Kidney tubule cell (primary cell): ENCODE measurements around the gene LIME1.
"Not testable (repeated sequence)": the region's sequence is repeated elsewhere in the genome, so short reads cannot be mapped to it uniquely, and the experiment has no call there.

Source experiments
- DNase-seq: peaks from one replicate; pipeline ENCODE4 v3.0.0-alpha.2; 2018; ENCODE audit warnings: low spot score

LIME1 gene

DNA sequence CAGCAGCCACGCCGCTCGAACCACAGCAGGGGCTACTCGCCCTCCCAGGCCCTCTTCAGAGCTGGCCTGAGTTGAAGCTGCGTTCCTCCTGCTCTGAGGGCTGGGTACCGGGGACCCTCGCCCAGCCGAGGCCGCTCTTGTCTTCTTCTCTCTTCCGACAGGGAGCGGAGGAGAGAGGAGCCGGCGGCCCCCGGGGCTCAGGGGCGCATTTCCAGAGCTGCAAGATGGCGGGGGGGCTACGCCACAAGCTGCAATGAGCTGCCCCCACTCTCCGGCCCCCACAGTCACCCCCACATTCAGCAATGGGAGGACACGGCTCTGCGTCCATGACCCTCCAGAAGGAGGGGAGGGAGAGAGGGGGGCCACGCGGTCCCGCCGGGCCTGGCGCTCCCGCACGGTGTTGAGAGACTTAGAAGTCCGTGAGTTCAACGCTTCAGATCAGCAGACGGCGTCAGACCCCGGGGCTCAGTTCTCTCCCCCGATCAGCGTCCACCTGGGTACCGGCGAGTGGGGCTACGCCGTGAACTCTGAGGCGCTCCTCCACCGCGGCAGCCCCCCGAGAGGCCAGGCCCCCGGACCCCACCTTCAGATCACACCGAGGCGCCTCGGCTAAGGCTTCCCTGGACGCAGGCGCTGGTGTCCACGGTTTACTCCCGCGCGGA, 34.7 kb downstream of the LIME1 start:
- no peak for DNase-seq

DNA sequence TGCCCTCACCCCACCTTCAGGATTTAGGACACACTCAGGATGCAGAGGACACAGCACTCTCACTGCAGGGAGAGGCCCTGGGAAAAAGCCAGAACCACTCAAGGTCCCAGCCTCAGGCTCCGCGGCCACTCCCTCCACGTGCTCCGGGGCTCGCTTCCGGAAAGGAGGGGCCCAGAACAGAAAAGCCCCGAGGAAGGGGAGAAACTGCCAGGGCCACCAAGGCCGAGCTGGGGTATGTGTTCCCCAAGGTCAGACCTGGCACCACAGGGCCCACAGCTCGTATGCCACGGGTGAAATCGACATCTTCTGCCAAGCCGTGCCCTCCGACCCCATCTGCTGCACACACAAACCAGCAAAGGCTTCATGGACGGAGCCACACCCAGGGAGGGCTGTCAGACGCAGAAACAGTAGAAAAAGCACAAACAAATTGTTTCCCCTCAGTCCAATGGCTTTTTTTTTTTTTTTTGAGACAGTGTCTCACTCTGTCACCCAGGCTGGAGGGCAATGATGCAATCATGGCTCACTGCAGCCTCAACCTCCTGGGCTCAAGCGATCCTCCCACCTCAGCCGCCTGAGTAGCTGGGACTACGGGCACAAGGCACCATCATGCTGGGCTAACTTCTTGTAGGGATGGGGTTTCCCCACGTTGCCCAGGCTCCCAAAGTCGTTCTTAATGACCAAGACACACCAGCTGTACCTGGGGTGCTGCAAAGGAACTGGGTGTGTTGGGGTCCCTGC, 36.5 kb downstream of the LIME1 start:
- DNase-seq: no peak

DNA sequence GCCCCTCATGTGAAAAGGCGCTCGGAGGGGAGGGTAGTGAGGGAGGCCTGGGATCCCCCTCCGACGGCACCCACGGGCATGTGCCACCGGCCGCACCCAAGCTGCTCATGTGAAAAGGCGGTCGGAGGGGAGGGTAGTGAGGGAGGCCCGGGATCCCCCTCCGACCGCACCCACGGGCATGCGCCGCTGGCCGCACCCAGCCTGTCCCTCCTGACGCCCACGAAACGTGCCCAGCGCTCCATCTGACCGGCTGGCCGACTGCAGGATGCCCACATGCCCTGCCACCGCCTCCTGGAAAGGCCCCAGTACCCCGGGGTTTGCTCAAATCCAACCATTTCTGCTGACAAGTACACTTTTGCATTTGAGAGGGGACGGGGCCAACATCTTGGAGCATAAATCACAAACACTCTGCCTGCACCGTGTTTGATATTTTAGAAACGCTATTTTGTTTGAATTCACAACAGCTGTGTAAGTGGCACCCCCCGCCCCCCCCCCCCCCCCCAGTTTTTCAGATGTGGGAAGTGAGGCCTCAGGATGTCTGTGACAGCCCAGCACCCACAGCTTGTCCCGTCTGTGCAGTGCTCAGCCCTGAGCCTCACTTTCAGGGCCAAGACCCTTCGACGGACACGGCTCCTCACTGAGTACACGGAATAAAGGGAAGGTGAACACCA, 37.2 kb downstream of the LIME1 start:
- DNase-seq: no peak

DNA sequence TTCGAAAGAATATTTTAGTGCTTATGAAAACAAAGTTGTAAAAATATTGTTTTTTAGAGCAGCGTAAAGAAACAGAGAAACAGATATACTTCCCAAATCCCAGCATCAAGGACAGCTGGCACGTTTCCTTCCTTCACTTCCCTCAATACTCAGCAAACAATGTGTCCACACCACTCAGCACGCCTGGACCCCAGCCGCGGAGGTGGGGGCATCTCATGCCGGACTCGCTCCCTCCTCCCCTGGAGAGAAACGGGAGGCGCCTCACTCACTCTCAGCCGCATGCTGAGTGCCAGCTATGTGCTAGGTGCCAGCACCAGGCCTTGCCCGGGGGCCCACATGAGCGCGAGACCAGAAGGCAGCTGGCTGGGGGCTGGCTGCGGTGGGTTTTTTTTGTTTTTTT, 37.8 kb downstream of the LIME1 start:
- no peak for DNase-seq

DNA sequence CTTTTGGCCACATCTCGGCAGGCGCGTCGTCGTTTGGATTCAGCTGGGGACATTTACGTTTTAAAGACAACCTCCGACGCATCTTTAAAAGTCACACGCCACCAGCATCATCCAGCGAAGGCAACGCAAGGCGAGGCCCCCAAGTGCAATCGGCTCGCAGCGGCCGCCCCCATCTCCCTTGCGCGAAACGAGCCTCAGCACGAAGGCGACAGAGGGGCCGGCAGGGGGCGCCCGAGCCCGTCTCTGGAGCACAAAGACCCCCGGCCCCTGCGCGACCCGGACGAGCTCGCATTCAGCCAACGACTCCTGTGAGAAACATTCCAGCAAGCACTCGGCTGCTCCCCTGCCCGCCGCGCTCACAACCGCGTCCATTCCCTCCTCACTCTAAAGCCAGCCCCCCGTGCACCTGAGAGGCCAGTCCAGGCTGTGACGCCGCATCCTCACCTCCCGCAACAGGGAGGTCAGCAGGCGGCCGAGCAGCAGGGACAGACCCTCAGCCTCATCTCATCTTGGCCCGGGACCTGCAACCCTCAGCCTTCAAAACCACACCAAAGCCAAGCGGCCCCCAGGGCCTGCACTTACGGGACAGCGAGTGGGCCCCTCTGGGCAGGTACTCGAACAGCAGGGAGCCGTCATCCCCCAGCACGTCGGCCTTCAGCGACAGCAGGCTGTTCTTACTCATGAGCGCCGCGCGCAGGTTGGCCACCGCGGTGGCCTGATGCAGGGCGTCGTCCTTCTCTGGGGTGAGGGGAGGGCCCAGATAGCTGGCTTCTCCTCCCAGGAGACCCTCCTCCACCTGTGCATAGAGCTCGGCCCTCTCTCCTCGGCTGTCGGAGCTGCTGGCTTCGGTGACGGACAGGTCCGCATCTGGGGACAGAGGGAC, 38.9 kb downstream of the LIME1 start:
- peak; percentile 6 for DNase-seq

DNA sequence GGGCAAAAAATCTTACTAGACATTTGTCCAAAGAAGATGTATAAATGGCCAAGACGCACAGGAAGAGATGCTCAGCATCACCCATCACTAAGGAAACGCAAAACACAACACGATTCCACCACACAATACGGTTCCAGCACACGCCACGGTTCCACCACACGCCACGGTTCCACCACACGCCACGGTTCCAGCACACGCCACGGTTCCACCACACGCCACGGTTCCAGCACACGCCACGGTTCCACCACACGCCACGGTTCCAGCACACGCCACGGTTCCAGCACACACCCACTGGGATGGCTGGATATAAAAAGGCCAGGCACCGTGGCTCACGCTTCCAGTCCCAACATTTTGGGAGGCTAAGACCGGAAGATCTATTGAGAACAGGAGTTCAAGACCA, 40.4 kb downstream of the LIME1 start:
- DNase-seq: not testable (repeated sequence)

DNA sequence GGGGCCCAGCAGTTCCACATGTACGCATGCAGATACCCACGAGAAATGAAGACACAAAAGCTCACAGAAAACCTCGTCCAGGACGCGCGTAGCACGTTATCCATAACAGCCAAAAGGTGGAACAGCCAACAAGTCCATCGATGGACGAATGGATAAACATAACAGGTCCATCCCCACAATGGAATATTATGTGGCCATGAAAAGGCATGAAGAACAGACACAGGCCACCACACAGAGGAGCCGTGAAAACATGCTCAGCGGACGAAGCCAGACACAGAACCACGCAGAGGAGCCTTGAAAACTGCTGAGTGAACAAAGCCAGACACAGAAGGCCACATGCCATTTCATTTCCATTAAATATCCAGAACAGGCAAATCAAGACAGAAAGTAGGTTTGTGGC, 41.1 kb downstream of the LIME1 start:
- no peak for DNase-seq

DNA sequence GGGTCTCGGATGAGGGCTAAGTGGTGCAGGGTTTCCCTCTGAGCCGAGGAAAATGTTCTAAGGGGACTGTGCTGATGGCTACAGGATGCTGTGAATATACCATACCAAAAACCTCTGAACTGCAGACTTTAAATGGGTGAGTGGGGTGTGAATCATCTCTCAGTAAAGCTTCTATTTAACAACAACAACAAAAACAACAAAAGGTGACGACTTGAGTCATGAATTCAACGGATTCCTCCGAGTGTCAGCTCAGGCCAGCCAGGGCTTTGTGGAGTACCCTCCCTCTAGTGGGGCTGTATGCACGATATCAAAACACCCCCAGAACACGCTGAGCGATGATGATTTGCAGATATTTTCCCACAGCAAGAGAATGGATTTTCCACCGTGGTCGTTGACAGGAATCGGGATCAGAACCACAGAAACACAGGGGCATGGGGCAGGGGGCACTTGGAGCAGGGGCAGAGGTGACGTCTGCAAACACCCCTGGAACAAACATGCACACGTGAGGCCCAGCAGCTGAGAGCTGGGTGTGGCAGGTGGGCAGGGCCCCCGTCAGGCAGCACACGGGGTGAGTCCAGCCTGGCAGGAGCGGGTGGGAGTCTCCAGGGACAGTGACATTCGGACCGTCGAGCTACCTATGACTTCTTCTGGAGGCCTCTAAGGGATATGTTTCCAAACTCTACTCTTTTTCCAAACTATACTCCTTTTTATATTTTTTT, 41.7 kb downstream of the LIME1 start:
- DNase-seq: no peak

DNA sequence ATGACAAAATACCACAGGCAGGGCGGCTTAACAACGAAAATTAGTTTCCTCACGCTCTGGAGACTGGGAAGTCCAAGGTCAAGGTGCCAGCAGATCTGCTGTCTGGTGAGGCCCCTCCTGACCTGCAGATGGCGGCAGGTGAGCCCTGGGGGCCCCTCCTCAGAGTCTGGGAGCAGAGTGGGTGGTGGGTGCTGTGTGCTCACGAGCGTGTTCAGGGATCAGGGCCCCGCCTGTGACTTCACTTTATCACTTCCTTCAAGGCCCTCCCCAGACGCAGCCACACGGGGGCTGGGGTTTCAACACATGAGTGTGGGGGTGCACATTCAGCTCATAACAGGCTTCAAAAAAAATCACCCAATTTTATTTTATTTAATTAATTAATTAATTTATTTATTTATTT, 42.4 kb downstream of the LIME1 start:
- no peak for DNase-seq

DNA sequence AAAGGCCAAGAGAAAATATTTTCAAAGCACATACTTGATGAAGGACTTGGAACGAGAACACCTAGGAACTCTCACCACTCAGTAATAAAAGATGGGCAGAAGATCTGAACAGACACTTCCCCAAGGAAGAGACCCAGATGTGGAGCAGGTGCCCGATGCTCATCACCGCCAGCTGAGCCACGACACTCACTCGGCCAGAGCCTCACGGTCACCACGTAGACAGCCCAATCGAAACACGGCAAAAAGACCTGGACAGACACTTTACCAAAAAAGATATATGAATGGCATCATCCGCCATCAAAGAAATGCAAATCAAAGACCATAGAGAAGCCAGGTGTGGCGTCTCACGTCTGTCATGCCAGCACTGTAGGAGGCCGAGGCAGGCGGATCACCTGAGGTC, 44.7 kb downstream of the LIME1 start:
- no peak for DNase-seq

DNA sequence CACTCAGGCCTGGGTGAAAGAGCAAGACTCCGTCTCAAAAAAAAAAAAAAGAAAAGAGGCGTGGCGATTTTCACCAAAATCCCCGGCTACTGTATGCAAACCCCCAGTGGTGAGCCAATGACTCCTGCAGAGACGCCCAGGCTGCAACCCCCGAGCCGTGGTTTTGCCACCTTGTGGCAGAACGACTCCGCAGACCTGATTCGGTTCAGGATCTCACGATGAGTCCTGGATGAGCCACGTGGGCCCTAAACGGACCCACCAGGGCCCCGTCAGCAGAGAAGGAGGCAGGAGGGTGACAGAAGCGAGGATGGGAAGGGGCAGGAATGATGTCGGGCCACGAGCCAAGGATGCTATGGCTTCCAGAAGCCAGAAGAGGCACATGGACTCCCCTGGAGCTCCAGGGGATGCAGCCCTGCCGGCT, 45.6 kb downstream of the LIME1 start:
- no peak for DNase-seq

DNA sequence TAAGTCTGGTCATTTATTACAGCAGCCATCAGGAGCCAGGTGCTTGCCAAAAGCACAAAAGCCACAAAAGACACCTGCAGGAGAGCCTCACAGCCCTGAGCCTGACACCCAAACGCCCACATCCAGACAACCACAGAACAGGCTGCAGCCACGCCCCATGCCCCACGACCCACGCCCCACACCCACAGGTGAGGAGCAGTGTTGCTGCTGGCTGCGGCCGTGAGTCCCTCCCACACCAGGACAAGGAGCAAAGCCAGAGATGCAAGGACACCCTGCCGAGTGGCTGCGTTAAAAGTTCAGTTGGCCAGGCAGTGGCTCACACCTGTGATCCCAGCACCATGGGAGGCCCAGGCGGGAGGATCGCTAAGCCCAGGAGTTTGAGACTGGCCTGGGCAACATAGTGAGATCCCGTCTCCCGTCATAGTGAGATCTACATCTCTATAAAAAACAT, 46.1 kb downstream of the LIME1 start:
- no peak for DNase-seq

DNA sequence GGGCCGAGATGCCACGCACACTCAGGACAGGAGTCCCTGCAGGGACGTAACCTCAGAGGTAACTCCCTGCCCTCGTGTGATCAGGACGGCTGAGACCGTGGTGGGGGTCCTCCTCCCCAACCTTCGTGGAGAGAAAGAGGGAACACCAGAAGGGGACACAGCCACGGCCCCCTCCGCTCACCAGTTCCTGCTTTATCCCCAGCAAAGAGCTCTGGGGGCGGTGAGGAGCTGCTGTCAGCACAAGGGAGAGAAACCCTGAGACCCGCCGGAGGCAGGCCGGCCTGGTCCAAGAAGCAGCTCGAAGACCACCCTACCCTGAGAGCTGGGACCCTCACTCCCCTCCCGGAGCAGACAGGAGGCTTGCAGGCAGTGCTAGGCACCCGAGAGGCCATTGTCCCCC, 47.5 kb downstream of the LIME1 start:
- no peak for DNase-seq

DNA sequence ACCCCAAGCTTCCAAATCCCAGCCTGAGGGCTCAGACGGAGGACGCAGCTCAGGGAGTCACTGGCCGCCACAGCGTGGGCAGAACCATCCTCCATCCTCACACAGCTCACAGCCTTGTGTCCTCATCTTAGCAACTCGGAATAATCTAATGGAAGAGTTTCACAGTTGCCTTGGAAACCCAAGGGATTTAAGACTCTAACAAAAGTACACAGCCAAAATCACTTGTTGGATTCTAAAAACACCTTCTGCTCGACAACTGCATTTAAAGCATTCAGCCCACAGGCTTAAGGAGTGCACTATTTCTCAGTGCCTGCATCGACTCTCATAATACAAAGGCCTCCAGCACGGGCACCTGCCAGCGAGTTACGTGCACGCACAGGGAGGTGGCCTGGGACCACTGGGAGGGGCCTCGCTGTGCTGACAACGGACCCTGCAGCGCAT, 49.2 kb downstream of the LIME1 start:
- no peak for DNase-seq

DNA sequence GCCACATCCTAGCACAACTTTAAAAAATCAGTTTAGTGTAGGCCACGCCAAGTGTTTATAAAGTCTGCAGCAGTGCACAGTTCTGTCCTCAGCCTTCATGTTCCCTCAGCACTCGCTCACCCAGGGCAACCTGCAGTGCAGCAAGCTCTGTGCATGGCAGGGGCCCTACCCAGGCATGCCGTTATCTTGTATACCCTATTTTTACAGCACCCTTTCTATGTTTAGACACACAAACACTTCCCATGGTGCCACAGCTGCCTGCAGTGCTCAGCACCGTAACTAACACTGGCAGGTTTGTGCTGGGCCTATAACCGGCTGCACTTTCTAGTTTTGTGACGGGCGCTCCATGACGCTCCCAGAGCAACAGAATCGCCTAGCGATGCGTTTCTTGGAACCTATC, 50.8 kb downstream of the LIME1 start:
- no peak for DNase-seq

DNA sequence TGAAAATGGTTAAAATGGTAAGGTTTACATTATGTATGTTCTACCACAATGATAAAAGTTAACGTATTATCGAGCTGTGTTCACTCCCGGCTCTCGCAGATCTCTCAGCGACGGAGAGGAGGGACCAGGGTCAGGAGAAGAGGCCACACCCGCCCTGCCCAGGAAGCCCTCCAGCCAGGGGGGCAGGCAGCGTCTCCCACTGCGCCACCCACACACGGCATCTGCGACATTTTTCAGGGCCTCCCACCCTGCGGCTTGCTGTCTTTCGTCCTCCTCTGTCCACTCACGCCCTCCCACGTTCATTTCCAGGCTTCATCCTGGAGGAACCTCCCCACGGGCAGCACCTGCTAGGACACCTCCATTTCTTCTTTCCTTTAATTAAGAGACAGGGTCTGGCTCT, 51.3 kb downstream of the LIME1 start:
- no peak for DNase-seq
